Measurements from ENCODE around the gene CALCOCO1.

Gene CALCOCO1

DNA sequence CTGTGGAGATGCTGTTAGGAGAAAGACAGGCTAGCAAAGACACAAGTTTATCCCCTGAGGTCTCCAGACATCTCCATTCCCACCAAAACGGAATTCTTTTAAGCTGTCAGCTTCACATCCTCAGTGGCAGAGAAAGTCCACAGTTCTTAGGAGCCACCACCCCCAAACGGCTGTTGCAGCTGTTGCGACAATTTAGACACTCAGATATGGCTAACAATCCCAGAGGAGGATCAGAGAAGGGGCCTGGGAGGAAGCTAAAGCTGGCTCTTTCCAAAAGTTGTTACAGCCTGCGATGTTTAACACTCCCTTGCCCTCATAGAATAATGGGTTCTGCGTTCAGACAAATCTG is 49.5 kb downstream of the CALCOCO1 start:
- peaks cover 19% of the 10 kb centered on the region for H3K79me2 ChIP-seq (ENCODE audit: insufficient read depth, low read length)
- no peak overlapping the region for H3K27ac ChIP-seq (ENCODE audit: low read depth, low read length)
- TF ChIP-seq, protein P1, sequence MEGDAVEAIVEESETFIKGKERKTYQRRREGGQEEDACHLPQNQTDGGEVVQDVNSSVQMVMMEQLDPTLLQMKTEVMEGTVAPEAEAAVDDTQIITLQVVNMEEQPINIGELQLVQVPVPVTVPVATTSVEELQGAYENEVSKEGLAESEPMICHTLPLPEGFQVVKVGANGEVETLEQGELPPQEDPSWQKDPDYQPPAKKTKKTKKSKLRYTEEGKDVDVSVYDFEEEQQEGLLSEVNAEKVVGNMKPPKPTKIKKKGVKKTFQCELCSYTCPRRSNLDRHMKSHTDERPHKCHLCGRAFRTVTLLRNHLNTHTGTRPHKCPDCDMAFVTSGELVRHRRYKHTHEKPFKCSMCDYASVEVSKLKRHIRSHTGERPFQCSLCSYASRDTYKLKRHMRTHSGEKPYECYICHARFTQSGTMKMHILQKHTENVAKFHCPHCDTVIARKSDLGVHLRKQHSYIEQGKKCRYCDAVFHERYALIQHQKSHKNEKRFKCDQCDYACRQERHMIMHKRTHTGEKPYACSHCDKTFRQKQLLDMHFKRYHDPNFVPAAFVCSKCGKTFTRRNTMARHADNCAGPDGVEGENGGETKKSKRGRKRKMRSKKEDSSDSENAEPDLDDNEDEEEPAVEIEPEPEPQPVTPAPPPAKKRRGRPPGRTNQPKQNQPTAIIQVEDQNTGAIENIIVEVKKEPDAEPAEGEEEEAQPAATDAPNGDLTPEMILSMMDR (IDR thresholded peaks at IDR 0.05; ENCODE audit: insufficient read depth, low read length, poor library complexity, severe bottlenecking), result no peak
- TF ChIP-seq EZH2phosphoT487 (conservative IDR thresholded peaks at IDR 0.05; ENCODE audit: low read length), result no peak
- H3K27me3 ChIP-seq (ENCODE audit: low read length), result no peaks in the 10 kb centered on the region
- H4K20me1 ChIP-seq (ENCODE audit: low read depth, low read length), result no peaks in the 10 kb centered on the region
- no peak overlapping the region for H3K4me3 ChIP-seq (ENCODE audit: insufficient read depth, low read length, poor library complexity, severe bottlenecking)
- no peak overlapping the region for H2AFZ ChIP-seq (ENCODE audit: low read depth, low read length, severe bottlenecking)
- no peaks in the 10 kb centered on the region for H3F3A ChIP-seq (ENCODE audit: insufficient read depth)
- no peak overlapping the region for H3K9ac ChIP-seq (ENCODE audit: low read length)
- H3K36me3 ChIP-seq (ENCODE audit: low read length), result peaks cover 4% of the 10 kb centered on the region; the same call in 1 of the 2 replicates
- no peaks in the 10 kb centered on the region for H3K9me3 ChIP-seq (ENCODE audit: insufficient read depth, low read length)
- H3K9me2 ChIP-seq (replicated peaks; ENCODE audit: insufficient read depth, low read length), result no peaks in the 10 kb centered on the region
- no peak overlapping the region for H3K4me2 ChIP-seq (ENCODE audit: low read depth, low read length, poor library complexity, severe bottlenecking)

DNA sequence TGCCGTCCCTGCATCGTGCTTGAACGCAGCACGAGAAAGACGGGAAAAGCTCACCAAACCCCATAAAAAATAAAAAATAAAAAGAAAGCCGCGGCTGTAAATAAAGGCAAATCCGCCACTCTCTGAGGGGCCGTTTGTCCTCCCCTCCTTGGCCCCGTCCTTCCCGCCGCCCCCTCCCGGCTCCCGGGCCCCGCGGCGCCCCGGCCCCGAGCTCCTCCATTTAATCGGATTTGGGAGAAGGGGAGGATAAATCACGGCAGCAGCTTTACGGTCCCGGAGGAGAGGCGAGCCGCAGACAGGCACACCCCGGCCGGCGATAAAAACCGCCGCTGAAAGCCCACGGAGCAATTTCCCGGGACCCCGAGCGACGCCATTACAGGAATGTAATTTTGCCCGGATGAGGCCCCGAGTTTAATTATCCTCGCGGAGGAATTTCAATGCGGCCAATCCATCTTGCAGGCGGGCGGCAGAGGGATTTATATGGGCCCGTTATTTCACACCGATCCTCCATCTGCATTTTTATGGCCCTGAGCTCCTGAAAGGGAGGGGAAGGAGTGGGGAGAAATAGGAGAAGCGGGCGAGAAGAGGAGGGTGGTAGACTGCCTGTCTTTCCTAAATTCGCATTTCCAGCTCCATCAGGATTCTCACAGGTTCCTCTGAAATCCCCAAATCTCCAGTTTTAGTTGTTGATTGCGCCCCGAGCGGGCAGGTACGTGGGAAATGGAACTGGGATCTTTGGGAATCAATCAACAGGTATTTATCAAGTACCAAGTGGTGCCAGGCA is 50.0 kb downstream of the CALCOCO1 start:
- H4K20me1 ChIP-seq (ENCODE audit: low read depth, low read length), result no peaks in the 10 kb centered on the region
- H3K27ac ChIP-seq (ENCODE audit: low read depth, low read length), result no peak overlapping the region
- peaks cover 19% of the 10 kb centered on the region for H3K79me2 ChIP-seq (ENCODE audit: insufficient read depth, low read length)
- peak overlapping the region; percentile 100 for H2AFZ ChIP-seq (ENCODE audit: low read depth, low read length, severe bottlenecking)
- H3K4me3 ChIP-seq (ENCODE audit: insufficient read depth, low read length, poor library complexity, severe bottlenecking), result no peak overlapping the region
- no peaks in the 10 kb centered on the region for H3K27me3 ChIP-seq (ENCODE audit: low read length)
- H3K9me2 ChIP-seq (replicated peaks; ENCODE audit: insufficient read depth, low read length), result no peaks in the 10 kb centered on the region
- no peaks in the 10 kb centered on the region for H3F3A ChIP-seq (ENCODE audit: insufficient read depth)
- peaks cover 4% of the 10 kb centered on the region; the same call in 1 of the 2 replicates for H3K36me3 ChIP-seq (ENCODE audit: low read length)
- TF ChIP-seq EZH2phosphoT487 (conservative IDR thresholded peaks at IDR 0.05; ENCODE audit: low read length), result no peak
- TF ChIP-seq, protein P1 (IDR thresholded peaks at IDR 0.05; ENCODE audit: insufficient read depth, low read length, poor library complexity, severe bottlenecking), result no peak
- no peaks in the 10 kb centered on the region for H3K9me3 ChIP-seq (ENCODE audit: insufficient read depth, low read length)
- H3K4me2 ChIP-seq (ENCODE audit: low read depth, low read length, poor library complexity, severe bottlenecking), result peak overlapping the region; percentile 95
- H3K9ac ChIP-seq (ENCODE audit: low read length), result no peak overlapping the region

DNA sequence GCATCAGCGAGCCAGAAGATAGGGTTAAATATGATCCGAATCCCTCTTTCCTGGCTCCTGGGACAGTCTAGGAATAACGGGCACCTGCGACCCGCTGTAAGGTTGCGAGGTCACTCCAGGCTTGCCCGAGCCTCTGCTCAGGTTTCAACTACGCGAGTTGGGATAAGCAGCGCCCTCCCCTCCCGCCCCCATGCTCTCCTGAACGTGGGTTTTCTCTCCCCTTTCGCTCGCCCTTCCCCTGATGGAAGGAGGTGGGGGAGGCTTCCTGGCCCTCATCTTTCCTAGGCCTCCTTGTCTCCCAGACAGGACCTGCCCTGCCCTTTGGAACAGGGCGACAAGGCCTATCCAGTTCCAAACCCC is 50.6 kb downstream of the CALCOCO1 start:
- Histone ChIP-seq H3K27ac (ENCODE audit: low read depth, low read length) (no peak overlapping the region), H3K4me3 (ENCODE audit: insufficient read depth, low read length, poor library complexity, severe bottlenecking) (peak overlapping the region; percentile 53), H3K27me3 (ENCODE audit: low read length) (no peaks in the 10 kb centered on the region), H4K20me1 (ENCODE audit: low read depth, low read length) (no peaks in the 10 kb centered on the region), H3K9me2 (replicated peaks; ENCODE audit: insufficient read depth, low read length) (no peaks in the 10 kb centered on the region), H3K79me2 (ENCODE audit: insufficient read depth, low read length) (peaks cover 19% of the 10 kb centered on the region), H3F3A (ENCODE audit: insufficient read depth) (no peaks in the 10 kb centered on the region), H3K9me3 (ENCODE audit: insufficient read depth, low read length) (no peaks in the 10 kb centered on the region), H3K36me3 (ENCODE audit: low read length) (peaks cover 4% of the 10 kb centered on the region; the same call in 1 of the 2 replicates), H2AFZ (ENCODE audit: low read depth, low read length, severe bottlenecking) (peak overlapping the region; percentile 100), H3K4me2 (ENCODE audit: low read depth, low read length, poor library complexity, severe bottlenecking) (peak overlapping the region; percentile 95), H3K9ac (ENCODE audit: low read length) (peak overlapping the region; percentile 69)
- no peak for TF ChIP-seq EZH2phosphoT487 (conservative IDR thresholded peaks at IDR 0.05; ENCODE audit: low read length)
- TF ChIP-seq, protein P1 (IDR thresholded peaks at IDR 0.05; ENCODE audit: insufficient read depth, low read length, poor library complexity, severe bottlenecking), result no peak
